MM.1S (cell line): ENCODE data around the gene SERPINB8.

ENCODE experiments used
- DNase-seq: peaks from one replicate; pipeline ENCODE4 v3.0.0-alpha.2; 2015
- H2AFZ ChIP-seq: fragments of 300-600 bp; sonication (generic); 2 replicates; pipeline ENCODE4 v1.6.0; 2016; ENCODE audit warnings: antibody characterized with exemption, low read length
- H3F3A ChIP-seq: fragments of 300-600 bp; sonication (generic); 2 replicates; pipeline ENCODE4 v1.6.1; 2016; ENCODE audit warnings: mild to moderate bottlenecking, antibody characterized with exemption, low read length, moderate library complexity, mixed read lengths; ENCODE audit not compliant: insufficient read depth
- H3K27ac ChIP-seq: fragments of 300-600 bp; sonication (generic); 2 replicates; pipeline ENCODE4 v1.5.1; 2016; ENCODE audit warnings: mild to moderate bottlenecking, low read length
- H3K27me3 ChIP-seq: fragments of 300-600 bp; sonication (generic); replicated peaks from 2 replicates; pipeline ENCODE4 v1.6.0; 2016; ENCODE audit warnings: low read length; ENCODE audit not compliant: insufficient read depth
- H3K36me3 ChIP-seq: fragments of 300-600 bp; sonication (generic); replicated peaks from 2 replicates; pipeline ENCODE4 v1.6.1; 2016; ENCODE audit warnings: mild to moderate bottlenecking, low read length, mixed read lengths; ENCODE audit not compliant: insufficient read depth
- H3K4me1 ChIP-seq: fragments of 300-600 bp; sonication (generic); 2 replicates; pipeline ENCODE4 v1.6.1; 2016; ENCODE audit warnings: low read length, mixed read lengths
- H3K4me2 ChIP-seq: fragments of 300-600 bp; sonication (generic); 2 replicates; pipeline ENCODE4 v1.6.0; 2016; ENCODE audit warnings: low read depth, low read length
- H3K4me3 ChIP-seq: fragments of 300-600 bp; sonication (generic); 2 replicates; pipeline ENCODE4 v1.5.1; 2016; ENCODE audit warnings: low read length, mixed read lengths
- H3K79me2 ChIP-seq: fragments of 300-600 bp; sonication (generic); 2 replicates; pipeline ENCODE4 v1.6.1; 2016; ENCODE audit warnings: mixed run types, low read length, mixed read lengths
- H3K9ac ChIP-seq: fragments of 300-600 bp; sonication (generic); 2 replicates; pipeline ENCODE4 v1.6.1; 2016; ENCODE audit warnings: low read length, mixed read lengths
- H3K9me2 ChIP-seq: fragments of 300-600 bp; sonication (generic); replicated peaks from 2 replicates; pipeline ENCODE4 v1.6.1; 2016; ENCODE audit warnings: mild to moderate bottlenecking, low read length, mixed read lengths; ENCODE audit not compliant: insufficient read depth
- H3K9me3 ChIP-seq: fragments of 300-600 bp; sonication (generic); replicated peaks from 2 replicates; pipeline ENCODE4 v1.6.1; 2016; ENCODE audit warnings: mild to moderate bottlenecking, low read length, mixed read lengths; ENCODE audit not compliant: insufficient read depth
- H4K20me1 ChIP-seq: fragments of 300-600 bp; sonication (generic); 2 replicates; pipeline ENCODE4 v1.6.1; 2016; ENCODE audit warnings: mild to moderate bottlenecking, low read length, moderate library complexity, mixed read lengths; ENCODE audit not compliant: insufficient read depth
- CTCF ChIP-seq: fragments of 300-600 bp; sonication (generic); IDR thresholded peaks from 2 replicates; pipeline ENCODE4 v1.5.1; 2016; ENCODE audit warnings: antibody characterized with exemption, low read length, mixed read lengths
- EZH2 ChIP-seq: fragments of 300-600 bp; sonication (generic); optimal IDR thresholded peaks from 2 replicates; pipeline ENCODE3; 2017; ENCODE audit warnings: low read depth, mild to moderate bottlenecking, antibody characterized with exemption, low read length, mixed read lengths
- EZH2phosphoT487 ChIP-seq: fragments of 300-600 bp; sonication (generic); IDR thresholded peaks from 2 replicates; pipeline ENCODE4 v1.6.1; 2018; ENCODE audit warnings: antibody characterized with exemption, low read length

Gene SERPINB8

GRCh38 chr18:63951302-63951705 lies 18.6 kb upstream of the SERPINB8 start:
- H2AFZ ChIP-seq: no peak overlapping the region
- DNase-seq: no peak
- H3K9me3 ChIP-seq: no peaks in the 10 kb centered on the region
- H3K27ac ChIP-seq: no peak overlapping the region
- H3K9me2 ChIP-seq: no peaks in the 10 kb centered on the region
- TF ChIP-seq EZH2phosphoT487 (no peak), EZH2 (no peak), CTCF (no peak)
- H3K27me3 ChIP-seq: no peaks in the 10 kb centered on the region
- no peaks in the 10 kb centered on the region for H3K36me3 ChIP-seq
- H3K4me3 ChIP-seq: no peak overlapping the region
- no peaks in the 10 kb centered on the region for H3K4me1 ChIP-seq
- H3F3A ChIP-seq: no peaks in the 10 kb centered on the region
- H3K9ac ChIP-seq: no peak overlapping the region
- H4K20me1 ChIP-seq: no peaks in the 10 kb centered on the region
- H3K79me2 ChIP-seq: no peaks in the 10 kb centered on the region
- no peak overlapping the region for H3K4me2 ChIP-seq

GRCh38 chr18:63953811-63954210 lies 16.1 kb upstream of the SERPINB8 start:
- no peak overlapping the region for H3K4me2 ChIP-seq
- no peaks in the 10 kb centered on the region for H3K9me3 ChIP-seq
- H3K9me2 ChIP-seq: no peaks in the 10 kb centered on the region
- H3K36me3 ChIP-seq: no peaks in the 10 kb centered on the region
- no peak overlapping the region for H2AFZ ChIP-seq
- H3F3A ChIP-seq: no peaks in the 10 kb centered on the region
- TF ChIP-seq EZH2 (no peak), CTCF (no peak), EZH2phosphoT487 (no peak)
- H3K79me2 ChIP-seq: no peaks in the 10 kb centered on the region
- no peak overlapping the region for H3K9ac ChIP-seq
- H3K27me3 ChIP-seq: no peaks in the 10 kb centered on the region
- H4K20me1 ChIP-seq: no peaks in the 10 kb centered on the region
- H3K4me3 ChIP-seq: no peak overlapping the region
- no peak for DNase-seq
- no peak overlapping the region for H3K27ac ChIP-seq
- no peaks in the 10 kb centered on the region for H3K4me1 ChIP-seq

- H3K9ac ChIP-seq: no peak overlapping the region
- no peak for DNase-seq
- H3K27me3 ChIP-seq: no peaks in the 10 kb centered on the region
- no peak overlapping the region for H3K4me3 ChIP-seq
- TF ChIP-seq EZH2phosphoT487 (no peak), CTCF (no peak), EZH2 (no peak)
- H2AFZ ChIP-seq: no peak overlapping the region
- no peaks in the 10 kb centered on the region for H3K9me2 ChIP-seq
- H3K79me2 ChIP-seq: no peaks in the 10 kb centered on the region
- H3K27ac ChIP-seq: no peak overlapping the region
- no peaks in the 10 kb centered on the region for H3K9me3 ChIP-seq
- no peaks in the 10 kb centered on the region for H3F3A ChIP-seq
- H4K20me1 ChIP-seq: no peaks in the 10 kb centered on the region
- no peaks in the 10 kb centered on the region for H3K4me1 ChIP-seq
- no peaks in the 10 kb centered on the region for H3K36me3 ChIP-seq
- no peak overlapping the region for H3K4me2 ChIP-seq
Measured at GRCh38 chr18:63956755-63957154, 13.1 kb upstream of the SERPINB8 start.
